ENCODE measurements around the gene TBC1D3B. TPM values are rescaled to one million over a fixed set of nuclear protein-coding genes. Genes with fewer than 3 reads are reported as not detected.
"Not testable (repeated sequence)": the region's sequence is repeated elsewhere in the genome, so short reads cannot be mapped to it uniquely, and the experiment has no call there.

The TBC1D3B gene
- total RNA-seq, 1 donor from 2014 or later, result 11.1 TPM

- intact Hi-C loops (cut with DNase I), result no loop called here
- Histone ChIP-seq H3K36me3 (no peaks in the 10 kb centered on the region), H3K4me3 (no peak overlapping the region), H3K4me1 (peaks cover 20% of the 10 kb centered on the region), H3K27me3 (ENCODE audit: low read depth) (no peaks in the 10 kb centered on the region), H3K27ac (no peak overlapping the region), H3K9me3 (no peaks in the 10 kb centered on the region)
- ATAC-seq (no peak), DNase-seq (no peak)
- TF ChIP-seq, protein P1, sequence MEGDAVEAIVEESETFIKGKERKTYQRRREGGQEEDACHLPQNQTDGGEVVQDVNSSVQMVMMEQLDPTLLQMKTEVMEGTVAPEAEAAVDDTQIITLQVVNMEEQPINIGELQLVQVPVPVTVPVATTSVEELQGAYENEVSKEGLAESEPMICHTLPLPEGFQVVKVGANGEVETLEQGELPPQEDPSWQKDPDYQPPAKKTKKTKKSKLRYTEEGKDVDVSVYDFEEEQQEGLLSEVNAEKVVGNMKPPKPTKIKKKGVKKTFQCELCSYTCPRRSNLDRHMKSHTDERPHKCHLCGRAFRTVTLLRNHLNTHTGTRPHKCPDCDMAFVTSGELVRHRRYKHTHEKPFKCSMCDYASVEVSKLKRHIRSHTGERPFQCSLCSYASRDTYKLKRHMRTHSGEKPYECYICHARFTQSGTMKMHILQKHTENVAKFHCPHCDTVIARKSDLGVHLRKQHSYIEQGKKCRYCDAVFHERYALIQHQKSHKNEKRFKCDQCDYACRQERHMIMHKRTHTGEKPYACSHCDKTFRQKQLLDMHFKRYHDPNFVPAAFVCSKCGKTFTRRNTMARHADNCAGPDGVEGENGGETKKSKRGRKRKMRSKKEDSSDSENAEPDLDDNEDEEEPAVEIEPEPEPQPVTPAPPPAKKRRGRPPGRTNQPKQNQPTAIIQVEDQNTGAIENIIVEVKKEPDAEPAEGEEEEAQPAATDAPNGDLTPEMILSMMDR (IDR thresholded peaks at IDR 0.05), result no peak
Observed at GRCh38 chr17:36205637-36206485, 29.4 kb upstream of the TBC1D3B start.

DNA sequence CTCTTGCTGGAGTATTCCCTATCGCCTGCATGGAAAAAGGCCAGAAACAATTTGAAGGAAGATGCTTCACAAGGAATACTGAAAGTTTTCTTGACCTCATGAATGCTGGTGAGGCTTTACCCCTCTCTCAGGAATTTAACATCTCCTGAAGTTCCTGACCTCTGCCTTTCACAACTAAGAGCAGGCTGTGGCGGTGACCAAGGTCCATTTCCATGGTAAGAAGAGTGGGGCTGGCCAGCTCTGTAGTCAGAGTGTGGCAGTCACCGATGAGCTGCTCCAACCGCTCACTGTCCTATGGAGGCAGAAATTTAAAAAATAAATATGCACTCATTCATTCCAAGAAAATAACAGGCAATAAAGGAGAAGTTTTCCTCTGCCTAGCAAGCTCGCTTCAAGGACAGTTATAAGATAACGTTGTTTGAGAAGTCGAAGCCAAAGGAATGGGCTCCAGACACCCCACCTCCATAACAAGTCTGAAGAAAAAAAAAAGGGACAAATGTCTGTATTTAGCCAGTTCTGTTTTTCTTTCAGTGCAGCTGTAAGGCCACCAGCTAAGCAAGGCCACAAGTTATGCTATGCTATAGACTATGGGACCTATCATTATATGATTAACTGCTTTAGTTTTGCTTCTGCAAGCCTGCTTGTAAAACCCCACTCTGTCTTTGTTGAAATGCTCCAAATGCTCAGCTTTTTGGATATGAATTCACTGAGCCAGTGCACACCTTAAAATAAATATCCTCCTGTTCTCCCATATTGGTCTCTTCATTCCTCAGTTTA lies 28.5 kb upstream of the TBC1D3B start:
- intact Hi-C loops (cut with DNase I), result no loop called here
- no peak for ATAC-seq
- Histone ChIP-seq H3K4me1 (peaks cover 15% of the 10 kb centered on the region), H3K36me3 (no peaks in the 10 kb centered on the region), H3K27me3 (ENCODE audit: low read depth) (no peaks in the 10 kb centered on the region), H3K9me3 (no peaks in the 10 kb centered on the region), H3K4me3 (no peak overlapping the region), H3K27ac (no peak overlapping the region)
- DNase-seq, result no peak
- TF ChIP-seq, protein P1 (IDR thresholded peaks at IDR 0.05), result no peak

DNA sequence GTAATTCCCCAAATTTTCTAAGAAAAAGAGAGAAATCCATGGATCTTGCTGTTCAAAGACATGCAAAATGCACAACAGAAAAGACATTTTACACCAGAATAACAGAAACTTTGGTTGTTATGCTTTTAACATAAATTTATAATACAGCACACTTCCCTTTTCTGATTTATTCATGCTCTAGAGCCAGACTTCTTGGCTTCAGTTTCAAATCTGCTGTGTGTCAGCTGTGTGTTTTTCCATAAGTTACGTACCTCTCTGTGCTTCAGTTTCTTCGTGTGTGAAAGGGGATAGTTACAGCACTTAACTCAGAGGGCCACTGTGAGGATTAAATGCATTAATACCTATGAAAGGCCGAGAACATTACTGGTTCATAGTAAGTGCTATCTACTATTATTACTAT lies 26.9 kb upstream of the TBC1D3B start:
- Histone ChIP-seq H3K36me3 (no peaks in the 10 kb centered on the region), H3K4me3 (no peak overlapping the region), H3K4me1 (peaks cover 15% of the 10 kb centered on the region), H3K9me3 (no peaks in the 10 kb centered on the region), H3K27me3 (ENCODE audit: low read depth) (no peaks in the 10 kb centered on the region), H3K27ac (no peak overlapping the region)
- ATAC-seq (no peak), DNase-seq (no peak)
- TF ChIP-seq, protein P1 (IDR thresholded peaks at IDR 0.05), result no peak
- intact Hi-C loops (cut with DNase I), result no loop called here

DNA sequence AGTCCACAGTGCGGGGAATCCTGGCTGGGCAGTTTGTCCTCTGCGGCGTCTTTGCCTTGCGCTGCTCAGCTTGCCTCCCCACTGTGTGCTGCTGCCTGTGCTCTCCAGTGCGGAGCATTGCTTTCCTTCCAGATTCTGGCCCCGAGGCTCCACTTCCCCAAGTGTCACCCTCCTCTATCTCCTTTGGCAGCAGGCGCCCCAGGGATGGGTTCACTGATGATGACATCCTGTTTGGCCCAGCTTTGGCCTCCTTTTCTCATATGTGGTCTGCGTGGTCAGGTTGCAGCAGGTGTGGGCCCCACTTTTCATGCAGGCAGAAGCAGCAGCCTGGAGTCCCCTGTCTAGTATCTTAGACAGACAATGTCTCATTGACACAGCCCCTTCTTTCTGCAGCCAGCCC lies 25.1 kb upstream of the TBC1D3B start:
- intact Hi-C loops (cut with DNase I); H3K36me3 ChIP-seq; H3K27me3 ChIP-seq (ENCODE audit: low read depth); H3K27ac ChIP-seq; ATAC-seq; H3K9me3 ChIP-seq; DNase-seq; H3K4me3 ChIP-seq: not testable (repeated sequence)
- H3K4me1 ChIP-seq, result peaks cover 15% of the 10 kb centered on the region

DNA sequence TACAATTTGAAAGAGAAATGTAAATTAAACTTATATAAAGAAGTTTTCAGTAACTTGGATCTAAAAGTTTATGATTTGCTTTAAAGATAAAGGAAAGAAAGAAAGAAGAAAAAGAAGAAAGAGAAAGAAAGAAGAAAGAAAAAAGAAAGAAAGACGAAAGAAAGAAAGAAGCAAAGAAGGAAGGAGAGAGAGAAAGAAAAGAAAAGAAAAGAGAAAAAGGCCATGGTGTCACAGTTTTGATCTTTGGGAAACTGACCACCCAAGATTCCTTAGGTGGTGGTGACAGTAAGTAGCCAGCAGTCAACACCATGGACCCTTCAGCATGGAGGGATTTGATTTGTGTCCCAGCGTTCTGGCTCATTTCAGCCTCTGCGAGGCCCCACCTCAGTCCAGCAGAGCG lies 24.7 kb upstream of the TBC1D3B start:
- H3K9me3 ChIP-seq; H3K4me3 ChIP-seq; ATAC-seq; H3K36me3 ChIP-seq; intact Hi-C loops (cut with DNase I); DNase-seq; H3K27ac ChIP-seq; H3K27me3 ChIP-seq (ENCODE audit: low read depth): not testable (repeated sequence)
- H3K4me1 ChIP-seq, result peaks cover 15% of the 10 kb centered on the region

- Histone ChIP-seq H3K27ac (no peak overlapping the region), H3K9me3 (no peaks in the 10 kb centered on the region), H3K4me1 (peaks cover 15% of the 10 kb centered on the region), H3K27me3 (ENCODE audit: low read depth) (peaks cover 3% of the 10 kb centered on the region), H3K36me3 (no peaks in the 10 kb centered on the region), H3K4me3 (no peak overlapping the region)
- intact Hi-C loops (cut with DNase I), result no loop called here
- DNase-seq, result no peak
- TF ChIP-seq, protein P1 (IDR thresholded peaks at IDR 0.05), result no peak
- peak in 1 of 2 donors; percentile 40 for ATAC-seq
Observed at GRCh38 chr17:36198831-36199465, 22.5 kb upstream of the TBC1D3B start.
